Lower leg skin (tissue), 4 donors: ENCODE measurements around the gene TMED10. TPM values are rescaled to one million over a fixed set of nuclear protein-coding genes. Genes with fewer than 3 reads are reported as not detected.
A peak's percentile ranks its signal among the peaks of the same experiment; 100 is the strongest.

Source experiments
- DNase-seq, 2 donors: peaks; one replicate each; pipeline ENCODE4 v3.0.0-alpha.2; 2019; ENCODE audit warnings: low spot score in 2 of 2
- H3K4me3 ChIP-seq: fragments of 200-600 bp; sonication (generic); 2 replicates; pipeline ENCODE4 v1.5.1; 2017; ENCODE audit warnings: mild to moderate bottlenecking, low read depth; ENCODE audit not compliant: poor library complexity, severe bottlenecking
- POLR2A ChIP-seq, 2 donors: fragments of 450-650 bp; IDR thresholded peaks; one replicate each; pipeline ENCODE4 v1.6.1; 2016 to 2017; ENCODE audit warnings: antibody characterized with exemption in 2 of 2, mild to moderate bottlenecking in 1 of 2, moderate library complexity in 1 of 2
- WGBS, 2 donors: methylation state at CpG; one replicate each; pipeline ENCODE4 v1.1.5; 2018; 5-methylcytosine and 5-hydroxymethylcytosine counted together
- intact Hi-C: fragments of 100-400 bp; cut with DNase I; formaldehyde crosslinking; loops from one replicate; pipeline ENCODE4 v1.15.0; 2023; ENCODE audit warnings: low total_unique reads
- total RNA-seq, 4 donors: library from RNA; depleted of rRNA; stranded (reverse); fragments of >200 nt; gene quantifications; one replicate each; pipeline ENCODE4 v1.1.0, GENCODE V29; 2016
- TF ChIP-seq, protein P1 (sequence below), 3 donors: fragments of 450-650 bp; IDR thresholded peaks; one replicate each; pipeline ENCODE4 v1.5.1; 2016; ENCODE audit warnings: antibody characterized with exemption in 3 of 3, mild to moderate bottlenecking in 3 of 3, moderate library complexity in 2 of 3

The TMED10 gene
- total RNA-seq, 4 donors from 2014 or later = 144 to 208 (median 184) TPM

- peak overlapping the region; percentile 50 for H3K4me3 ChIP-seq
- 1 to 2% methylated on average over 6 of the region's 6 CpGs for WGBS, 2 donors
- intact Hi-C loops = loop anchor here (10.0 kb wide), 1 partner anchor 369 kb away; no protein-coding TSS in a partner anchor
- TF ChIP-seq POLR2A (IDR thresholded peaks at IDR 0.05) = no peak
- DNase-seq = no peak
These were observed 50.3 kb downstream of the TMED10 start for GRCh38 chr14:75126121-75126544.

DNA sequence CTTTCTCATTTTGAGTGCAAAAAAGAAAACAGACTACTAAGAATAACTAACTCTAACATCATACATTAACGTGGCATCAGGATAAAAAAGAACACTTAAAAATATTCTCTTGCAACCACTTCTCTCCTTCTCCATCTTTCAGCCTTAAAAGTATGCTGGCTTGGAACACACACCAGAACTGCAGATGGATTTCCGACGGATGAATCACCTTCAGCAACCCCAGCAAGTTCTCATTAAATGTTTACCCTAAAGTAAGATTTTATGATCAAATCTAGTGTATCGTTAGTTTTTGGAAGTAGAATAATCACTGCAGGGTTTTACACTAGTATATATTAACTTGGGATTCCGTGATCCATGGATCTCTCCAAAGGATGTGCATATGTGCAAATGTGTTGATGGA lies 50.8 kb downstream of the TMED10 start:
- WGBS, 2 donors = 66 to 67% methylated on average over 5 of the region's 5 CpGs
- DNase-seq = no peak
- H3K4me3 ChIP-seq = no peak overlapping the region
- intact Hi-C loops = loop anchor here (10.0 kb wide), 1 partner anchor 369 kb away; no protein-coding TSS in a partner anchor
- no peak for TF ChIP-seq POLR2A (IDR thresholded peaks at IDR 0.05)
- TF ChIP-seq, protein P1, sequence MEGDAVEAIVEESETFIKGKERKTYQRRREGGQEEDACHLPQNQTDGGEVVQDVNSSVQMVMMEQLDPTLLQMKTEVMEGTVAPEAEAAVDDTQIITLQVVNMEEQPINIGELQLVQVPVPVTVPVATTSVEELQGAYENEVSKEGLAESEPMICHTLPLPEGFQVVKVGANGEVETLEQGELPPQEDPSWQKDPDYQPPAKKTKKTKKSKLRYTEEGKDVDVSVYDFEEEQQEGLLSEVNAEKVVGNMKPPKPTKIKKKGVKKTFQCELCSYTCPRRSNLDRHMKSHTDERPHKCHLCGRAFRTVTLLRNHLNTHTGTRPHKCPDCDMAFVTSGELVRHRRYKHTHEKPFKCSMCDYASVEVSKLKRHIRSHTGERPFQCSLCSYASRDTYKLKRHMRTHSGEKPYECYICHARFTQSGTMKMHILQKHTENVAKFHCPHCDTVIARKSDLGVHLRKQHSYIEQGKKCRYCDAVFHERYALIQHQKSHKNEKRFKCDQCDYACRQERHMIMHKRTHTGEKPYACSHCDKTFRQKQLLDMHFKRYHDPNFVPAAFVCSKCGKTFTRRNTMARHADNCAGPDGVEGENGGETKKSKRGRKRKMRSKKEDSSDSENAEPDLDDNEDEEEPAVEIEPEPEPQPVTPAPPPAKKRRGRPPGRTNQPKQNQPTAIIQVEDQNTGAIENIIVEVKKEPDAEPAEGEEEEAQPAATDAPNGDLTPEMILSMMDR (IDR thresholded peaks at IDR 0.05) = no peak

DNA sequence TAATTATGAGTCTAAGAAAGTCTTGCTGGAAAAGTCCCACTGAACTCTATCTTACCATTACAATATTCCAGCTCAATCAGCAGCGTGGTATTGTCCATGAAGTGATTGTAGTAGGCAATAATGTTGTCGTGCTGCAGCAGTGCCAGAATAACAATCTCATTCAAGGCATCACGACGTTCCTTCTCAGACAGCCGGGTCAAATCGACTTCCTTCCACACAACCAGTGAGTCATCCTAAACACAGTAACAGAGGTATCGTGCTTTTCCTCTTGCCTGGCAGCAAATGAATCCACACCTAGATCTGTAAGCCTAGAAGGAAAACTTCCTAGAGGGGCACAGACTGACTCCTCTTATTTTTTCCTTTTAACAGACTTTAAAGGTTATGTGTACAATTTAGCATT lies 52.4 kb downstream of the TMED10 start:
- no peak for TF ChIP-seq POLR2A (IDR thresholded peaks at IDR 0.05)
- TF ChIP-seq, protein P1 (IDR thresholded peaks at IDR 0.05) = no peak
- WGBS, 2 donors = 27% methylated on average over 7 of the region's 7 CpGs
- DNase-seq = no peak
- no peak overlapping the region for H3K4me3 ChIP-seq
- intact Hi-C loops = loop anchor here (10.0 kb wide), 1 partner anchor 371 kb away; no protein-coding TSS in a partner anchor

DNA sequence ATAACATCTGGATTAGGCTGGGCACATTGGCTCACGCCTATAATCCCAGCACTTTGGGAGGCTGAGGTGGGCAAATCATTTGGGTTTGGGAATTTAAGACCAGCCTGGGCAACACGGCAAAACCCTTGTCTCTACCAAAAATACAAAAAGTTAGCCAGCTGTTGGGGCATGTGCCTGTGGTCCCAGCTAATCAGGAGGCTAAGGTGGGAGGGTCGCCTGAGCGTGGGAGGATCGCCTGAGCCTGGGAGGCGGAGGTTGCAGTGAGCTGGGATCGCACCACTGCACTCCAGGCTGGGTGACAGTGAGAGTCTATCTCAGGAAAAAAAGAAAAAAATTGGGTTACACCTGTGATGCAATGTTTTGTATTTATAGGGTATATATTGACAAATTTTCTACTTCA lies 54.9 kb downstream of the TMED10 start:
- DNase-seq = no peak
- WGBS, 2 donors = 93 to 94% methylated on average over 7 of the region's 7 CpGs
- no peak for TF ChIP-seq POLR2A (IDR thresholded peaks at IDR 0.05)
- TF ChIP-seq, protein P1 (IDR thresholded peaks at IDR 0.05) = no peak
- intact Hi-C loops = loop anchor here (10.0 kb wide), 1 partner anchor 373 kb away; no protein-coding TSS in a partner anchor
- no peak overlapping the region for H3K4me3 ChIP-seq

- no peak overlapping the region for H3K4me3 ChIP-seq
- no peak for DNase-seq
- 70 to 76% methylated on average over 3 of the region's 3 CpGs for WGBS, 2 donors
- intact Hi-C loops = loop anchor here (10.0 kb wide), 1 partner anchor 374 kb away; no protein-coding TSS in a partner anchor
- TF ChIP-seq, protein P1 (IDR thresholded peaks at IDR 0.05) = no peak
- no peak for TF ChIP-seq POLR2A (IDR thresholded peaks at IDR 0.05)
These were observed 55.7 kb downstream of the TMED10 start for GRCh38 chr14:75120541-75121291.

DNA sequence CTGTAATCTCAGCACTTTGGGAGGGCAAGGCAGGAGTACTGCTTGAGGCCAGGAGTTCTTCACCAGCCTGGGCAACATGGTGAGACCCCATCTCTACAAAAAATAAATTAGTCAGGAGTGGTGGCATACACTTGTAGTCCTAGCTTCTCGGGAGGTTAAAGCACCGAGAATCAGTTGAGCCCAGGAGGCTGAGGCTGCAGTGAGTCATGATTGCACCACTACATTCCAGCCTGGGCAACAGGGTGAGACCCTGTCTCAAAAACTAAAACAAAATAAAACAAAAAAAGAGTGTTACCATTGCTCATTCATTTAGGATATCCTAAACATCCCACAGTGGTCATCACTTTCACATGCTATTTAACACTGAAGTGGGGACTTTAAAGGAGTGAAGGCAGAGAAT lies 57.4 kb downstream of the TMED10 start:
- H3K4me3 ChIP-seq = no peak overlapping the region
- no peak for TF ChIP-seq POLR2A (IDR thresholded peaks at IDR 0.05)
- TF ChIP-seq, protein P1 (IDR thresholded peaks at IDR 0.05) = no peak
- DNase-seq = no peak
- intact Hi-C loops = no loop called here
- WGBS, 2 donors = 90 to 94% methylated on average over 2 of the region's 2 CpGs
